GM21619 (cell line): ENCODE results near the gene PCDHGA1.
"Not testable (repeated sequence)": the region's sequence is repeated elsewhere in the genome, so short reads cannot be mapped to it uniquely, and the experiment has no call there.

Source experiments
- ATAC-seq: cut with Tn5 transposase; IDR thresholded peaks from one replicate; pipeline ENCODE4 v1.9.1; 2021; ENCODE audit not compliant: unreplicated experiment

The PCDHGA1 gene

DNA sequence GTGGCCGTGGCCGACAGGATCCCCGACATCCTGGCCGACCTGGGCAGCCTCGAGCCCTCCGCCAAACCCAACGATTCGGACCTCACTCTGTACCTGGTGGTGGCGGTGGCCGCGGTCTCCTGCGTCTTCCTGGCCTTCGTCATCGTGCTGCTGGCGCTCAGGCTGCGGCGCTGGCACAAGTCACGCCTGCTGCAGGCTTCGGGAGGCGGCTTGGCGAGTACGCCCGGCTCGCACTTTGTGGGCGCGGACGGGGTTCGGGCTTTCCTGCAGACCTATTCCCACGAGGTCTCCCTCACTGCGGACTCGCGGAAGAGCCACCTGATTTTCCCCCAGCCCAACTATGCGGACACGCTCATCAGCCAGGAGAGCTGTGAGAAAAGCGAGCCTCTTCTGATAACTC lies 15.7 kb downstream of the PCDHGA1 start:
- not testable (repeated sequence) for ATAC-seq

DNA sequence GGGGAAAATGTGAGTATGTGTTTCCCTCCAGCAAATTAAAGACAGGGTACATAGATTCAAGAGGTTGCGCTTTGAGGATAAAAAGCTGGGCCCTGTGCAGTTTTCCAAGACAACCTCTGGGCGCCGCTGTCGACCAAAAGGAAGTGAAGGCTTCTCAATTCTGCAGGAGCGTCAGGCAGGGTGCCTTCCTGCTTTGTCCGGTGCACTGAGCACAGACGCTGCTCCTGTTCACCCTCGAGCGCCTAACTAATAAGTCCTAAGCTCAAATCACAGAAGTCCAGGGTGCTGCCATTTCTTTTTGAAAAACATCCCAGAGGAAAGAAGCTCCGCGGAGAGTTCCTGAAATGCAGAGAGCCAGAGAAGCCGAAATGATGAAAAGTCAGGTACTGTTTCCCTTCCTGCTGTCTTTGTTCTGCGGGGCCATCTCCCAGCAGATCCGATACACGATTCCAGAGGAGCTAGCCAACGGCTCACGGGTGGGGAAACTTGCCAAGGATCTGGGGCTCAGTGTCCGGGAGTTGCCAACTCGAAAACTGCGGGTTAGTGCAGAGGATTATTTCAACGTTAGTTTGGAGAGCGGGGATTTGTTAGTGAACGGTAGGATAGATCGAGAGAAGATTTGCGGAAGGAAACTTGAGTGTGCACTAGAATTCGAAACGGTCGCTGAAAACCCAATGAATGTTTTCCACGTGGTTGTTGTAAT lies 19.8 kb downstream of the PCDHGA1 start, which contains the start of gene PCDHGB1:
PCDHGB1 (plus strand) TSS at position 183 of the 703 bp plus-strand sequence; CDS start at position 345, 162 bp downstream.
- ATAC-seq = no peak

DNA sequence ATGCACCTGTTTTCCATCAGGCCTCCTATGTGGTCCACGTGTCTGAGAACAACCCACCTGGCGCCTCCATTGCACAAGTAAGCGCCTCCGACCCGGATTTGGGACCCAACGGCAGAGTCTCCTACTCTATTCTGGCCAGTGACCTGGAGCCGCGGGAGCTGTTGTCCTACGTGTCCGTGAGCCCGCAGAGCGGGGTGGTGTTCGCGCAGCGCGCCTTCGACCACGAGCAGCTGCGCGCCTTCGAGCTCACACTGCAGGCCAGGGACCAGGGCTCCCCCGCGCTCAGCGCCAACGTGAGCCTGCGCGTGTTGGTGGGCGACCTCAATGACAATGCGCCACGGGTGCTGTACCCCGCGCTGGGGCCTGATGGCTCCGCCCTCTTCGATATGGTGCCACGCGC lies 21.3 kb downstream of the PCDHGA1 start:
- ATAC-seq = no peak

DNA sequence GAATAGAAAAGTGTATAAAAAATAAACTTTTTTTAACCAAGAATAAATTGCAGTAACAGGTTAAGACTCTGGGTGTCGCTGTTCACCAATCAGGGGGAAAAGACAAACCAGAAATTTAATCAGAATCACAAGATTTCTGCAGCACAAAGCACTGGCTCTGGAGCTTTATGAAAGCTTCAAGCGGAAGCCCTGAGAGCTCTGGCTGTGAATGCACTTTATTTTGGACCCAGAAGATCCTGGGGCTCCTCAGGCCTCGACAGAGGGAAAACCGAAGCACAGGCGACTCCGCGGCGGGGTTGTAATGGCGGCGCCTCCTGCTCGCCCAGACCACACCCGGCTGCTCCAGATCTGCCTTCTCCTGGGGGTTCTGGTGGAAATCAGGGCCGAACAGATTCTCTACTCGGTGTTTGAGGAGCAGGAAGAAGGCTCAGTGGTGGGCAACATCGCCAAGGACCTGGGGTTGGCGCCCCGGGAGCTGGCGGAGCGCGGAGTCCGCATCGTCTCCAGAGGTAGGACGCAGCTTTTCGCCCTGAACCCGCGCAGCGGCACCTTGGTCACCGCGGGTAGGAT lies 24.7 kb downstream of the PCDHGA1 start, which contains the start of gene PCDHGA4:
PCDHGA4 (plus strand) TSS at position 122 of the 570 bp plus-strand sequence; CDS start at position 209, 87 bp downstream.
- no peak for ATAC-seq

DNA sequence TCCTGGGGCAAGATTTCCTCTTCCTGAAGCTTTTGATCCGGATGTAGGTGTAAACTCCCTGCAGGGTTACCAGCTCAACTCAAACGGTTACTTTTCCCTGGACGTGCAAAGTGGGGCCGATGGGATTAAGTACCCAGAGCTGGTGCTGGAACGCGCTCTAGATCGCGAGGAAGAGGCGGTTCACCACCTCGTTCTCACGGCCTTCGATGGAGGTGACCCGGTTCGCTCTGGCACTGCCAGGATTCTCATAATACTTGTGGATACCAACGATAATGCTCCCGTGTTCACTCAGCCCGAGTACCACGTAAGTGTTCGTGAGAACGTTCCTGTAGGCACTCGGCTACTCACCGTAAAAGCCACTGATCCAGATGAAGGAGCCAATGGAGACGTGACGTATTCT lies 25.3 kb downstream of the PCDHGA1 start:
- ATAC-seq = no peak

DNA sequence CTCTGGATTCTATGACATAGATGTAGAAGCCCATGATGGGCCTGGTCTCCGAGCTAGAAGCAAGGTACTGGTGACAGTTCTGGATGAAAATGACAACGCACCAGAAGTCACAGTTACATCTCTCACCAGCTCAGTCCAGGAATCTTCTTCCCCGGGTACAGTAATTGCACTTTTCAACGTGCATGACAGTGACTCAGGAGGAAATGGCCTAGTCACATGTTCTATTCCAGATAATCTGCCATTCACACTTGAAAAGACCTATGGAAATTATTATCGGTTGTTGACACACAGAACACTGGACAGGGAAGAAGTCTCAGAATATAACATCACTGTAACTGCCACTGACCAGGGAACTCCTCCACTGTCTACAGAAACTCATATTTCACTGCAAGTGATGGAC lies 25.8 kb downstream of the PCDHGA1 start:
- ATAC-seq = no peak

DNA sequence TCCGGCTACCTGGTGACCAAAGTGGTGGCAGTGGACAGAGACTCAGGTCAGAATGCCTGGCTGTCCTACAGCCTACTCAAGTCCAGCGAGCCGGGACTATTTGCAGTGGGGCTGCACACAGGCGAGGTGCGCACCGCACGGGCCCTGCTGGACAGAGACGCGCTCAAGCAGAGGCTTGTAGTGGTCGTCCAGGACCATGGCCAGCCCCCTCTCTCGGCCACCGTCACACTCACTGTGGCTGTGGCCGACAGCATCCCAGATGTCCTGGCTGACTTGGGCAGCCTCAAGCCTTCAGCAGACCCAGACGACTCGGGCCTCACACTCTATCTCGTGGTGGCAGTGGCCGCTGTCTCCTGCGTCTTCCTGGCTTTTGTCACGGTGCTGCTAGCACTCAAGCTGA lies 26.6 kb downstream of the PCDHGA1 start:
- ATAC-seq = no peak

DNA sequence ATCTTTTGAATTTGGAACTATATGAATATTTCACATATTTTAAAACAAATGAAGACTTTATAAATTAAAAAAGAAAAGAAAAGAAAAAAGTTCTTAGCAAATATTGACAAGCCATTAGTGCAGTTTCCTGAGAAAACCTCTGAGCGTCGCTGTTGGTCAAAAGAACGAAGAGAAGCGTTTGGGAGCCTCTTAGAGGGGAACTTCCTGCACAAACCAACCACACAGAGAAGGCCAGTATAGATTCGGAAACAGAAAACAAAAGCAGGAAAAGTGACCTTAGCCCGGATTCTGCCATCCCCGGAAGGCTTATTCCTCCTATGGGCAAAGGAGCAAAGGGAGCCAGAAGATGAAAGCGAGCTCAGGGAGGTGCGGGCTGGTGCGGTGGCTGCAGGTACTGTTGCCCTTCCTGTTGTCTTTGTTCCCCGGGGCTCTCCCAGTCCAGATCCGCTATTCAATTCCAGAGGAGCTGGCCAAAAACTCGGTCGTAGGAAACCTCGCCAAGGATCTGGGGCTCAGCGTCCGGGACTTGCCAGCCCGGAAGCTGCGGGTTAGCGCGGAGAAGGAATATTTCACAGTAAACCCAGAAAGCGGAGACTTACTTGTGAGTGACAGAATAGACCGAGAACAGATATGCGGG lies 29.6 kb downstream of the PCDHGA1 start, which contains the start of gene PCDHGB2:
PCDHGB2 (plus strand) TSS at position 205 of the 637 bp plus-strand sequence; CDS start at position 347, 142 bp downstream.
- peak; percentile 84 for ATAC-seq

DNA sequence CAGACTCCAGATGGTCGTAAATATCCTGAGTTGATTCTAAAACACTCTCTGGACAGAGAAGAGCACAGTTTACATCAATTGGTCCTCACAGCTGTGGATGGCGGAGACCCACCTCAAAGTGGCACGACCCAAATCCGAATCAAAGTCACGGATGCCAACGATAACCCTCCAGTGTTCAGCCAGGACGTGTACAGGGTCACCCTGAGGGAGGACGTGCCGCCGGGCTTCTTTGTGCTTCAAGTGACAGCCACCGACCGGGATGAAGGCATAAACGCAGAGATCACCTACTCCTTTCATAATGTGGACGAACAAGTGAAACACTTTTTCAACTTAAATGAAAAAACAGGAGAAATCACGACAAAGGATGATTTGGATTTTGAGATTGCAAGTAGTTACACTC lies 30.4 kb downstream of the PCDHGA1 start:
- no peak for ATAC-seq

DNA sequence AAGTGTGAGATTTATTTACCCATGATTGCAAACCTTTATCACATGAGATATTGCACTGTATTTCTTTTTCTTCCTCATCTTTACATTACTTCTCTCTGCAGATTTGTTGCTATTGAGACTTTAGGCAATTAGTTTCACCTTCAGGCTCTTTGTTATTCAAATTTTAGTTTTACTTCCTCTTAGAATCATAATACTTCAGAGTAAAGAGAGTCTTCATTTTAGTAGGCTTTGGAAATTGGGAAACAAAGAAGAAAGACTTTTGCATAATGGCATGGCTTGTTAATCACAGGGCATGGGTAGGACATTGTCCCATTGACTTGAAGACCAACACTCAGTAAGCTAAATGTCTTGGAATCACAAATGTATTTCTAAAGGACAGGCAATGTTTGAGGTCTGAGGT lies 32.4 kb downstream of the PCDHGA1 start:
- ATAC-seq = no peak

DNA sequence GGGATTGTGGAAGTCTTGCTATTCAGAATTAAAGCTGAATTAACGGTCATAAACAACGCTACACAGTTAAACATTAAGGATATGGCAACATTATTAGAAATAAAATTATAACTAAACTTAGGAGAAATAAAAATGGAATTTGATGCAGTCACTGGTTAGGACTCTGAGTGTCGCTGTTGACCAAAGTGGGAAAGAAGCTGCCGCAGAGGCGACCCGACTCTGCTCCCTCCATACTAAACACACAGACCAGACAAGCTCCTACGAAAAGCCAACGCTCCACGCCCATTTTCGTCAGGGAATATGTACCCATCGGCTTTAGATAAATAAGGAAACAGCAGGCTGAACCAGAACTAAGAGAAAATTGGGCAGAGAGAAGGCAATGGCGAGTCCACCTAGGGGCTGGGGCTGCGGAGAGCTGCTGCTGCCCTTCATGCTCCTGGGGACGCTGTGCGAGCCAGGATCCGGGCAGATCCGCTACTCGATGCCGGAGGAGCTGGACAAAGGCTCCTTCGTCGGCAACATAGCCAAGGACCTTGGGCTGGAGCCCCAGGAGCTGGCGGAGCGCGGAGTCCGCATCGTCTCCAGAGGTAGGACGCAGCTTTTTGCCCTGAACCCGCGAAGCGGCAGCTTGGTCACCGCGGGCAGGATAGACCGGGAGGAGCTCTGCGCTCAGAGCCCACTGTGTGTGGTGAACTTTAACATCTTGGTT lies 33.8 kb downstream of the PCDHGA1 start, which contains the start of gene PCDHGA5:
PCDHGA5 (plus strand) TSS at position 211 of the 709 bp plus-strand sequence; CDS start at position 380, 169 bp downstream.
- no peak for ATAC-seq

DNA sequence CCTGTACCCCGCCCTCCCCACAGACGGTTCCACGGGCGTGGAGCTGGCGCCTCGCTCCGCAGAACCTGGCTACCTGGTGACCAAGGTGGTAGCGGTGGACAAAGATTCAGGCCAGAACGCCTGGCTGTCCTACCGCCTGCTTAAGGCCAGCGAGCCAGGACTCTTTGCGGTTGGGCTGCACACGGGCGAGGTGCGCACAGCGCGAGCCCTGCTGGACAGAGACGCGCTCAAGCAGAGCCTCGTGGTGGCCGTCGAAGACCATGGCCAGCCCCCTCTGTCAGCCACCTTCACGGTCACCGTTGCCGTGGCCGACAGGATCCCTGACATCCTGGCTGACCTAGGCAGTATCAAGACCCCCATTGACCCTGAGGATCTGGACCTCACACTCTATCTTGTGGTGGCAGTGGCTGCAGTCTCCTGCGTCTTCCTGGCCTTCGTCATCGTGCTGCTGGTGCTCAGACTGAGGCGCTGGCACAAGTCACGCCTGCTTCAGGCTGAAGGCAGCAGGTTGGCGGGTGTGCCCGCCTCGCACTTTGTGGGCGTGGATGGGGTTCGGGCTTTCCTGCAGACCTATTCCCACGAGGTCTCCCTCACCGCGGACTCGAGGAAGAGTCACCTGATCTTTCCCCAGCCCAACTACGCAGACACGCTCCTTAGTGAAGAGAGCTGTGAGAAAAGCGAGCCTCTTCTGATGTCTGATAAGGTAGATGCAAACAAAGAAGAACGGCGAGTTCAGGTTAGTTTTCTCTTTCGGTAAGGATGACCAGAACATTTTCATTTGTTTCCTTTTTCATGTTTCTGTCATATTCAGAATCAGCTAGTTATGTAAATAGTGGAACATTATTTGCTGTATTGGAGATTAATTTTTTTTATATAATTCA lies 35.9 kb downstream of the PCDHGA1 start:
- ATAC-seq = no peak

DNA sequence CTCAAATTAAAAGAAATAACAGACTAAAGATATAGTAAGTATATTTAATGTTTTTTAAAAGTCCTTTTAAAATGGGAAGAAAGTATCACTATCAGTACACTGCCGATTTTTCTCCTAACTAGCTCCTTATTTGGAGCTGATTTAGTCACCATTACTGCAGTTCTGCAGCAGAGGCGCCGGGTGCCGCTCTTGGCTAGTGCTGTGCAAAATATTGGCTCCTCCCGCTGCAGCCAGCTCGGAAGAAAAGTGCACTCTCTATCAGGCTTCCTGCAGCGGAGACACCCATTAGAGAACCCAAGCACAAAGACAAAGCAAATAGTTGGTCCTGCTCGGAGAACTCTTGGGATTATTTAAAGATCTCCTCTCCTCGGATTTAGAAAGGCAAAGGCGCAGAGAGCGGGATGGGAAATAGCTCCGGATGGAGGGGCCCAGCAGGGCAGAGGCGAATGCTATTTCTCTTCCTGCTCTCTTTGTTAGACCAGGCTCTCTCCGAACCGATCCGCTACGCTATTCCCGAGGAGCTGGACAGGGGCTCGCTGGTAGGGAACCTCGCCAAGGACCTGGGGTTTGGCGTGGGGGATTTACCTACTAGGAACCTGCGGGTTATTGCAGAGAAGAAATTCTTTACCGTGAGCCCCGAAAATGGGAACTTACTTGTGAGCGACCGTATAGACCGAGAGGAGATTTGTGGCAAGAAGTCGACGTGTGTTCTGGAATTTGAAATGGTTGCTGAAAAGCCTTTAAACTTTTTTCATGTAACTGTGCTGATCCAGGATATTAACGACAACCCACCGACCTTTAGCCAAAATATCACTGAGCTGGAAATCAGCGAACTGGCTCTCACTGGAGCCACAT lies 39.9 kb downstream of the PCDHGA1 start, which contains the start of gene PCDHGB3:
PCDHGB3 (plus strand) TSS at position 249 of the 855 bp plus-strand sequence; CDS start at position 402, 153 bp downstream.
- ATAC-seq = peak; percentile 97

DNA sequence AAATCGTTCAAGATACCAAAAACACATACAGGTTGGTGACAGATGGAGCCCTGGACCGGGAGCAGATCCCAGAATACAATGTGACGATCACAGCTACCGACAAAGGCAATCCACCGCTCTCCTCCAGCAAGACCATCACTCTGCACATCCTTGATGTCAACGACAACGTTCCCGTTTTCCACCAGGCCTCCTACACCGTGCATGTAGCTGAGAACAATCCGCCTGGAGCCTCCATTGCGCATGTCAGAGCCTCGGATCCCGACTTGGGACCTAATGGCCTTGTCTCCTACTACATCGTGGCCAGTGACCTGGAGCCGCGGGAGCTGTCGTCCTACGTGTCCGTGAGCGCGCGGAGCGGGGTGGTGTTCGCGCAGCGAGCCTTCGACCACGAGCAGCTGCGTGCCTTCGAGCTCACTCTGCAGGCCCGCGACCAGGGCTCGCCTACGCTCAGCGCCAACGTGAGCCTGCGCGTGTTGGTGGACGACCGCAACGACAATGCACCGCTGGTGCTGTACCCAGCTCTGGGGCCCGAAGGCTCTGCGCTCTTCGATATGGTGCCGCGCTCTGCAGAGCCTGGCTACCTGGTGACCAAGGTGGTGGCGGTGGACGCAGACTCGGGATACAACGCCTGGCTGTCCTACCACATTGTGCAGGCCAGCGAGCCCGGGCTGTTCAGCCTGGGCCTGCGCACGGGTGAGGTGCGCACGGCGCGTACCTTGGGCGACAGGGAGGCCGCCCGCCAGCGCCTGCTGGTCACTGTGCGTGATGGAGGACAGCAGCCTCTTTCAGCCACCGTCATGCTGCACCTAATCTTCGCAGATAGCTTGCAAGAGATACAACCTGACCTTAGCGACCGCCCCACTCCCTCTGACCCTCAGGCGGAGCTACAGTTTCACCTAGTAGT lies 41.5 kb downstream of the PCDHGA1 start:
- ATAC-seq = no peak

DNA sequence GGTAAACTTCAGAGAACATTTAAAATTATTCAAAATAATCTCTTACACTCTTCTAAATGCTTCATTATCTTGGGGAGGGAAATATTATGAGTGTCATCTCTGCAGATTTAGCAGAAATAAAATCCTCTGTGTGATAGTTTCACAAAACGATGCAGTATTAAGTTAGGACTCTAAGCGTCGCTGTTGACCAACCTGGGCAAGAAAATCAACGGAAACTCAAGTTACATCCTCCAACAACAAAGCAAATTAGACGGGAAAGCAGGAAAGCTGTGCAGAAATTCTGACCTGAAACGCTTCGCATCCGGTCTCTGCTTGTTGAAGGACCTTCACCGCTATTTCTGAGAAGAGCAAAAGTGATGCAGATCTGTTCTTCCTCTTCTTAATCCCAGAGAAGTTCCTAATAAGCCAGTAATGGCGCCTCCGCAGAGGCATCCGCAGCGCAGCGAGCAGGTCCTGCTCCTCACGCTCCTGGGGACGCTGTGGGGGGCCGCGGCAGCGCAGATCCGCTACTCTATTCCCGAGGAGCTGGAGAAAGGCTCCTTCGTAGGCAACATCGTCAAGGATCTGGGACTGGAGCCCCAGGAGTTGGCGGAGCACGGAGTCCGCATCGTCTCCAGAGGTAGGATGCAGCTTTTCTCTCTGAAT lies 43.5 kb downstream of the PCDHGA1 start, which contains the start of gene PCDHGA6:
PCDHGA6 (plus strand) TSS at position 219 of the 645 bp plus-strand sequence; CDS start at position 412, 193 bp downstream.
- ATAC-seq = no peak

DNA sequence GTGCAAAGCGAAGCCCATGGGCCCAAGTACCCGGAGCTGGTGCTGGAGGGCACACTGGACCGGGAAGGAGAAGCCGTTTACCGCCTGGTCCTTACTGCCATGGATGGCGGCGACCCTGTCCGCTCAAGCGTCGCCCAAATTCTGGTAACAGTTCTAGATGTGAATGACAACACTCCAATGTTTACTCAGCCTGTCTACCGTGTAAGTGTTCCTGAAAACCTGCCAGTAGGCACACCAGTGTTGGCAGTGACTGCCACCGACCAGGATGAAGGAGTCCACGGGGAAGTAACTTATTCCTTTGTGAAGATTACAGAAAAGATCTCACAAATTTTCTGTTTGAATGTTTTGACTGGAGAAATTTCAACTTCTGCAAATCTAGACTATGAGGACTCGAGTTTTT lies 44.3 kb downstream of the PCDHGA1 start:
- ATAC-seq = no peak

DNA sequence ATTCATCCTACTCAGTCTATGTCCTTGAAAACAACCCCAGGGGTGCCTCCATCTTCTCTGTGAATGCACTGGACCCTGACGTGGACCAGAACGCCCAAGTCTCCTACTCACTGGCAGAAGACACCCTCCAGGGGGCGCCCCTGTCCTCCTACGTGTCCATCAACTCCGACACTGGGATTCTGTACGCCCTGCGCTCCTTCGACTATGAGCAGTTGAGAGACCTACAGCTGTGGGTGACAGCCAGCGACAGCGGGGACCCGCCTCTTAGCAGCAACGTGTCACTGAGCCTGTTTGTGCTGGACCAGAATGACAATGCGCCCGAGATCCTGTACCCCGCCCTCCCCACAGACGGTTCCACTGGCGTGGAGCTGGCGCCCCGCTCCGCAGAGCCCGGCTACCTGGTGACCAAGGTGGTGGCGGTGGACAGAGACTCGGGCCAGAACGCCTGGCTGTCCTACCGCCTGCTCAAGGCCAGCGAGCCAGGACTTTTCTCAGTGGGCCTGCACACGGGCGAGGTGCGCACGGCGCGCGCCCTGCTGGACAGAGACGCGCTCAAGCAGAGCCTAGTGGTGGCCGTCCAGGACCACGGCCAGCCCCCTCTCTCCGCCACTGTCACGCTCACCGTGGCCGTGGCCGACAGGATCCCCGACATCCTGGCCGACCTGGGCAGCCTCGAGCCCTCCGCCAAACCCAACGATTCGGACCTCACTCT lies 45.3 kb downstream of the PCDHGA1 start:
- ATAC-seq = not testable (repeated sequence)
